GM19238 (cell line): ENCODE data around the gene SERPINE2.
"Not testable (repeated sequence)": the region's sequence is repeated elsewhere in the genome, so short reads cannot be mapped to it uniquely, and the experiment has no call there.

Experiments
- DNase-seq: peaks from one replicate; pipeline ENCODE4 v3.0.0; 2011; ENCODE audit warnings: low spot score; ENCODE audit not compliant: insufficient read length

The SERPINE2 gene

DNA sequence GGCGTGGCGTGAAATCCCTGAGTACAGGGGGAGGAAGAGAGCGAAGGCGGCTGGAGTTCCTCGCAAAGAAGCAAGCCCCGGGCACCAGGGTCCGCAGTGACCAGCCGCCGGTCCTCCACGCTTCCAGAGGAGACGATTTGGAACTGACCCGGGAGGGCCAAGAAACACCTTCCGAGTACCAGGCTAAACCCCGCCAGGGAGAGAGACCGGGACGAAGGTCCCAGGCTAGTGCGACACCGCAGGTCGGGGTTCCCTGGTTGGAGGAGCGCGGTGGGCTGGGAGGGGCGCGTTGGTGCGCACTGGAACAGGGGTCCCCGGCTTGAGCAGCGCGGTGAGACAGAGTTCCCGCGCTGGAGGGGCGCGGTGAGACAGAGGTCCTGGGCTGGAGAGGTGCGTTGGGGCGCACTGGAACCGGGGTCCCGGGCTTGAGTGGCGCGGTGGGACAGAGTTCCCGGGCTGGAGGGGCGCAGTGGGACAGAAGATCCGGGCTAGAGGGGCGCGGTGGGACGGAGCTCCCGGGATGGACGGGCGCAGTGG is 94.9 kb downstream of the SERPINE2 start:
- DNase-seq = no peak

DNA sequence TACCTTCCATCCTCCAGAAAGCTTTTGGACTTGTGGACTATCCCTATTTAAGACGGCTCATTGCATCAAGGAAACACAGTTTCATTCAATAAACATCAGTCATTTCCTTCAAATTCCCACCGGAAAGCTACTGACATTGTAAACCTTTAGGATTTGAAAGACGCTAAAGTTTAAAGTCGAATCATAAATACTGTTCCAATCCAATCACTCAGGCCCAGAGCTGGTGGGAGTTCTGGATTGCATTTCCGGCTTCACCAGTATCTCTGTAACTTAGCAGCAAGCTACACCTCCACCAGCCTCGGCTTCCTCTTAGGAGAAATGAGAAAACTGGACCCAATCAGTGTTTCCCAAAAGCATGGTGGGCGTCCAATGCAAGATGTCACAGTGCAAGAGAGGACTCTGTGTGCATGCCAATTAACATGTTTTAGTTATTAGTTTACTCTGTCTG is 95.5 kb downstream of the SERPINE2 start:
- DNase-seq = no peak

DNA sequence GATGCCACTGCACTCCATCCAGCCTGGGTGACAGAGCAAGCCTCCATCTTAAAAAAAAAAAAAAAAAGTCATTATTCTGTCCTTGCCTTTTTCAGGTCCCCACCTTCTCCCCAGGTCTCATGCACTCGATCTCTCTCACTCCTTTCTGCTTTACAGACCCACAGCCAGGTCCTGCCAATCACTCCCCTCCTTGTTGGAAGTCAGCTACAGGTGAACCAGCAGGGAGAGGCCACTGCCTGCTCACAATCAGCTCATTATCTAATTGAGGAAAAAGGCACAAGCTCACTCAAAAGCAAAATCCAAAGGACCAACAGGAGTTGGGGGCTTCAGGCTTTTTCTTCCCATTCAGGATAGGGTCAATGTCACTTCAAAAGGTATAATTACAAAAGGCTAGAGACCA is 96.0 kb downstream of the SERPINE2 start:
- DNase-seq = no peak

DNA sequence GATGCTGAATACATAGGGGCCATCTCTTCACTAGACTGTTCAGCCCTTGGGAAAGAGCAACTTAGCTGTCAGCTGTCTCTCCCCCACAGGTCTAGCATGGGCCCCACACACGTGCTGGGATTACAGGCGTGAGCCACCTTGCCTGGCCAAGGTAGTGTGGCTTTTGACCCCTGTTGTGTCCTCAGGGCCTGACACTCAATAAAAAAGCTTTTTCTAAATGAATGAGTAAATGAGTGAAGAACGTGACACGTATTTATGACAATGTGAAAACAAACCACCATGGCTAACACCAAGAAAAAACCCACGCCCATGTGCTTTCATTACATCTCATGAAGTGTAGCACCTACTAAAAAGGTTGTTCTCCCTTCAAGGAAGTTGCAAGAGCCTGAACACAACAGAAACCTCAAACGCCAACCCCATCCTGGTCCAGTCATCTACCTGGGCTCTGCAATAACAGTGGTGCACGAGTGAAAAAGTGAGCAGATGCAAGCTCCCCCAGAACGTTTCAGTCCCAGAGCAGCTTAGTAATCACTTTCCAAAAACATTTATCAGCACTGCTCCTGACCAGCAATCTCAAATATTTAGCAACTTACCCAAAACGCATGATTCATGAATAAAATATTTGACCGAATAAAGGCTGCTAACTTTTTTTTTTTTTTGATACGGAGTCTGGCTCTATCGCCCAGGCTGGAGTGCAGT is 97.4 kb downstream of the SERPINE2 start:
- DNase-seq = no peak

DNA sequence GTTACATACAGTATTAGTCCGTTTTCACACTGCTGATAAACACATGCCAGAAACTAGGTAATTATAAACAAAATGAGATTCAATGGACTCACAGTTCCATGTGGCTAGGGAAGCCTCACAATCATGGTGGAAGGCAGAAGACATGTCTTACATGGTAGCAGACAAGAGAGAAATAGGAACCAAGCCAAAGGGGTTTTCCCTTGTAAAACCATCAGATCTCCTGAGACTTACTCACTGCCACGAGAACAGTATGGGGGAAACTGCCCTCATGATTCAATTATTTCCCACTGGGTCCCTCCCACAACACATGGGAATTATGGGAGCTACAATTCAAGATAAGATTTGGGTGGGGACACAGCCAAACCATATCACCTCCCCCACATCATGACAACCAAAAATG is 99.6 kb downstream of the SERPINE2 start:
- not testable (repeated sequence) for DNase-seq

DNA sequence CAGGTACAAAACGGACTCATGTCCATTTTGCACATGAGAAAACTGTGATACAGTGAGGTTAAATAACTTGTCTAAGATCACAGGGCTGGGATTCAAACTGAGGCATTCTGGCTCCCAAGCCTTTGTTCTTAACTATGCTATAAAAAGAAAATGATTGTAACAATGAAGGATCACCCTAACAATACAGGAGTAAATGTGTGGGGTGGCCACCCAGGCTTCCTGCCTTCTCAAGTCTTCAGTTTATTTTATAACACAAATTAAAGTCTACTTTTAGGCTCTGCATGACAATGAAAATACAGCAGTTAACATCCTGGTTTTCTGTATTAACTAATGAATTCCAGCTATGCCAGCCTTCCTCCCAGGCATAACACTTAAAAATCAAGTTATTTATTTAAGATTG is 101.6 kb downstream of the SERPINE2 start:
- DNase-seq = no peak

DNA sequence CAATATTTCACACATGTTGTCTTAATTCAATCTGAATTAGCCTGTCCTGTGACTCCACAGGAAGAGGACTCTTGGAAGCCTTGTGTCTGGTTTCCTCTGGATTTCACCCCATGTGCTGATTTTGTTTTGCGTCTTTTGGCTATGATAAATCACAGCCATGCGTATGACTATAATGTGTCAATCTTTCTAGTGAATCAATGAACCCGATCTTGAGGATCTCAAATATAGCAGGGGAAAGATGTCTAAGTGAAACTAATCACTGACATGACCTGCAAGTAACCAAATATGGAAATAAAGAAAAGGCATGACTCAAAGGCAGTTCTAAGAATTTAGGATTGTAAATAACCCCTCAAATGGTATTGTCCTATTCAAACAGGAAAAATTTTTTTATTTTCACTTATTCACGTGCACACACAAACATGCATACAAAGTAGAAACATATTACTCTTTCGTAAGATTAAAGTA is 102.2 kb downstream of the SERPINE2 start:
- DNase-seq = no peak

DNA sequence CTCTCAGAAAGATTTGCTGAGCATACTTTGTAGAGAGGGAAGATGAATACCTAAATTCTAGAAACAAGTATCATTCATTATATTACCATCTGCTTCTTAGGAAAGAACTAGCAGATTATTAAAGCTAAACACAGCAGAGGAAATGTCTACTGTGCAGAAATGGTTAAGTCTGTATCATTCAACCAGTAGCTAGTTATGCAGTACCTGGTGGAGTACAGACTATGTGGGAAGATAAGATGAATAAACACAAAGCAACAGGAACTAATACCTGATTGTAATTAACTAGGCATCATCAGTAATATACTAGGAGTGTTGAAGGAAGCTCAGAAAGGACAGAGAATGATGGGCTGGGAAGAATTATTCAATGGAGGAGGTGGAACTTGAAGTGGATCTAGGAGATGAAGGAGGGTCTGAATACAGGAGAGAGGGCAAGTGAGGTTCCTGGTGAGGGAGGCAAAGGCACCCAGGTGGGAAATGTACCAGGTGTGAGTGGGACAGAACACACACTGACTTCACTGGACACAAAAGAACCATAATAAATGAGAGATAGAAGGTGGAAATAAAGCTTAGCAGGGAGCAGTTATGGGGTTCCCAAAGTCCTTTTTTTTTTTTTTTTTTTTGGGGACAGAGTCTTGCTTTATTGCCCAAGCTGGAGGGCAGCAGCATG is 103.5 kb downstream of the SERPINE2 start:
- DNase-seq = no peak

DNA sequence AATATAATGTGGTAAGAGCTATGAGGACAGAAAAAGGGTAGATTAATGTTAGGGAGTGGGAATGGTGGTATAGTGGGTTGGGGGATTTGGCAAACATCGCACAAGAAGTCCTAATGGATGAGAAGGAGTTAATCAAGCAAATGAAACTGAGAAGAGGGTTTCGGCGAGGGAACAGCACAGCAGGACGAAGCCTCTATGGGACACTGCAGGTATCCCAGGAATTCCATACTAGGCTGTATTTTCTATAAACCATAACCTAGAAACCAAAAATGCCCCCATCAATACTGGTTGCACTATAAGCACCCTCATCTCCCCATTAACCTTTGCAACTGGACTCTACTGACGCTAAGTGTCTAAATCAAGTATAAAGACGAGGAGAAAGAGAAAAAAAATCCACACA is 104.2 kb downstream of the SERPINE2 start:
- DNase-seq = no peak

DNA sequence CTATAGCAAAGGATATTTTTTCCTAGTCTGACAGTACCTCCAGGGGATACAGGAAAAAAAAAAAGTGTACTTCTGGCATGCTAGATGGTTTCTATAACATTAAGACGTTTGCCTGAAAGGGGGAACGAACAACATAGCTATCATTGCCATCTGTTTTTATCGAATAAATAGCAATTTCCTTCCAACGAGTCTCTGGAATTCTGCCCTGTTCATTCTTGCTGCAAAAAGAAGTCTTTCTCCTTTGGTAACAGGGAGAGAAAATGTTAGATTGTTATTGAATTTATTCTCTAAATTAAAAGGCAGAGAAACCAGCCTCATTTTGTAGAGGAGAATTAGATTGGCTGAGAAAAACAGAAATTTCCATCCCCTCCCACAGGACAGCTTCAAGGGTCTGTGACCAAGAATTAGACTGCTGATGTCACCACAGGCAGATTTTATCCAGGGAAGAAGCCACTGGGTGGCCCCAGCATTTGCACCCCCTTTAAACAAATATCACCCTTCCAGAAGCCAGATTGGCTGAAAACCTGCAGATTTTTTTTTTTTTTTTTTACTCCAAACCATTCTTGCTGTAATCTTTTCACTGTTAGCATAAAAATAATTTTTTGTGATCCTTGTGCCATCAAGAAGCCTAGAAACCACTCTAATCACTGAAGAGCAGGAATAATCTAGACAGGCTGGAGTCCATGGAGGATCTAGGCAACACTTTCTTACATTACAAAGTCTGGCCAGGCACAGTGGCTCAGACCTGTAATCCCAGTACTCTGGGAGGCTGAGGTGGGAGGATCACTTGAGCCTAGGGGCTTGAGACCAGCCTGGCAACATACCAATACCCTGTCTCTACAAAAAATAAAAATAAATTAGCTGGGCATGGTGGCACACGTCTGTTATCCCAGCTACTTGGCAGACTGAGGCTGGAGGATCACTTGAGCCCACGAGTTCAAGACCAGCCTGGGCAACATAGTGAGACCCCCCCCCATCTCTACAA is 106.0 kb downstream of the SERPINE2 start:
- no peak for DNase-seq

DNA sequence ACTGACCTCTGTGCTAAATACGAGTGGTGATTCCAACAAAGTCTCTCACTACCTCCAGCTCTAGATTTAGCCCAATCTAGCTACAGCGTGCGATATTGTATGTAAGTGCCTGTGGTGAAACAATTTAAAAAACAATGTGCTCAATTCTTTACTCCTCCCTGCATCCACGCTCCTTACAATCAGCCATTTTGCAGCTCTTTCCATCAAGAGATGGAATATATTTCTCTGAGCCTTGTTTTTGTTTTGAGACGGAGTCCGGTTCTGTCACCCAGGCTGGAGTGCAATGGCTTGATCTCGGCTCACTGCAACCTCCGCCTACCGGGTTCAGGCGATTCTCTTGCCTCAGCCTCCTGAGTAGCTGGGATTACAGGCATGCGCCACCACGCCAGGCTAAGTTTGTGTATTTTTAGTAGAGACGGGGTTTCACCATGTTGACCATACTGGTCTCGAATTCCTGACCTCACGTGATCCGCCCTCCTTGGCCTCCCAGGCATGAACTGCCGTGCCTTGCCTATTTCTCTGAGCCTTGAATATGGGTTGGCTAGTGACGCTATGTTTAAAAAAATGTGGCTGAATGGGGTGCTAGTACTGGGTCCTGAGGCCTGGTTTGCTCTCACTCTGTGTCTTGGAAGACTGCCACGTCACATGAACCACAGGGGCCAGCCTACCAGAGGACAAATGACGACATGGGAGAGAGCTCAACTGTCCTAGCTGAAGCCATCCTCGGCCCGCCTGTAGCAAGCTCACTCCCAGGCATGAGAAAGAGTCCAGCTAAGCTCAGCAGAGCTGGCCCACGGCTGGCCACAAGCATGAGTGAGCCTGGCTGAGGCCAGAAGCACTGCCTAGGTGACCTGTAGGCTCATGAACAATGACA is 108.7 kb downstream of the SERPINE2 start:
- no peak for DNase-seq

DNA sequence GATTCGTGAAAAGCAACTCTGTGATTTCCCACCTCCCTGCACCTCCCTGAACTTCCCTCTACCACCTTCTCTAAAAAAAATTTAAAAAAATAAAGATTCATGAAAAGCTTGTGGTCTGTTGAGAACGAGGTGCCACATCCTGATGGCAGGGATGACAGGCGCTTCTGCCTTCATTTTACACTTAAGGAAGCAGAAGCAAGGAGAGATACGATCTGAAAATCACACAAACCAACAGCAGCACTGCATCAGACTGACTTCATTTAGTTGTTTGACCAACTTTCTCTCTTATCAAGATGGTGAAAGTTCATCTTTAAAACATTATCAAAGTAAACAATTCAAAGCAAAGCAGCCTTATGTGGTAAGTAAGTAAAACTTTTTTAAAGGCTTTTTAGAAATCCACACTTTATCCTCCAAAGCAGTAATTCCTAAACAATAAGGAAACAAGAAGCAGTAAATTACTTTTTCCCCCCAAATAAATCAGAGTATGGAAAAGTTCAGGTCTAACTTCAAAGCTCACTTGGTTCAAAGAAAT is 109.4 kb downstream of the SERPINE2 start:
- DNase-seq = no peak

DNA sequence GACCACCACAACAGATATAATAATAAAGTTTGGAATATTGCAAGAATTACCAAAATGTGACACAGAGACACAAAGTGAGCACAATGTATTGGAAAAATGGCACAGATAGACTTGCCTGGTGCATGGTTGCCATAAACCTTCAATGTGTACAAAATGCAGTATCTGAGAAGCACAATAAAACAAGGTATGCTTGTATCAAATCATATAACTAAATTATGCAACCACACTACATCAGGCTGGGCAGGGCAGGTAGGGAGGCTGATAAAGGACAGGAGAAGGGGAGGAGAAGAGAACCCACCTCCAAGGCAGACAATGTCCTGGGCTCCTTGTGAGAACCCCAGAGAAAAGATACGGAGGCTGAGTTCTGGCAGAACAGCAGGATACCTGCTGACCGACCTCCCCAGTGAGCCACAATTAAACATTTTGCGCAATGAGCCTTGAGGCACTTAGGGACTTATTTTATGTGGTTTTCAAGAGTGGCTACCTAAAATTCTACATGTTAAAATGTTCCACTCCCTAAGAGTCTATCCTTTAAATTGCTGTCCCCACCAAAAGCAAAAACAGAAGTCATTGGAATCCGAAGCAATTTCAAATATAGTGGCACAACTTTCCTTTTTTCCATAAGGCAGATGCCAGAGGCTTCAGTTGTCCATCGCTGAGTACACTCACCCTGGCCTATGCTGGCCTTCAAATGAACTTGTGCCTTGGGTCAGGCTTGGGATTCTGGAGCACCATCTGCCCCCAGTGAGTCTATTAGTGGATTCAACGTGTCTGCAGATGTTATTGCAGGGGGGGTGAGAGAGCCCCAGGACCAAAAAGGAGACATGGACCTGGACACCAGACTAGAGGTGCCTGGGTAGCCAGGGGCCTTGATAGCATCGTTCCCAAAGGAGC is 110.7 kb downstream of the SERPINE2 start:
- no peak for DNase-seq

DNA sequence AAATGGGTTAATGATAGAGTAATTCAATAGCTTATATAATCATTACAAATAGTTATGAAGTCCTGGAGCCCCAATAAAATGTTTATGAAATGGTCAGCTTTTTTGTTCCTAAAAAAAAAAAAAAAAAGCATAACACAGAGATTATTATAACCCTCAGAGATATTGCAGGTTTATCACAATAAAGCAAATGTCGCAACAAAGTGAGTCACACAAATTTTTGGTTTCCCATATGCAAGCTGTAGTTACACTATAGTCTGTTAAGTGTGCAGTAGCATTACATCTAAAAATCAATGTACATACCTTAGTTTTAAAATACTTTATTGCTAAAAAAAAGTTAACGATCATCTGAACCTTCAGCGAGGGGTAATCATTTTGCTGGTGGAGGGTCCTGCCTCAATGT is 114.0 kb downstream of the SERPINE2 start:
- no peak for DNase-seq
